MG63 (cell line): Measurements from ENCODE around the gene MCM3. TPM values are rescaled to one million over a fixed set of nuclear protein-coding genes. Genes with fewer than 3 reads are reported as not detected.

Experiments used
- DNase-seq: peaks from one replicate; pipeline ENCODE4 v3.0.0-alpha.2; 2020
- H3K27me3 ChIP-seq: fragments of 250-450 bp; sonication (Bioruptor Pico); 2 replicates; pipeline ENCODE4 v1.5.1; 2020; ENCODE audit warnings: mild to moderate bottlenecking, moderate library complexity
- H3K36me3 ChIP-seq: fragments of 250-450 bp; sonication (Bioruptor Pico); 2 replicates; pipeline ENCODE4 v1.5.1; 2020; ENCODE audit warnings: mild to moderate bottlenecking, moderate library complexity
- H3K4me3 ChIP-seq: fragments of 250-450 bp; sonication (Bioruptor Pico); 2 replicates; pipeline ENCODE4 v1.5.1; 2020; ENCODE audit warnings: mild to moderate bottlenecking, moderate library complexity
- H3K9me3 ChIP-seq: fragments of 250-450 bp; sonication (Bioruptor Pico); 2 replicates; pipeline ENCODE4 v1.5.1; 2020; ENCODE audit warnings: mild to moderate bottlenecking, moderate library complexity
- total RNA-seq: library from RNA; depleted of rRNA; stranded (reverse); fragments of >200 nt; shearing (Covaris generic); gene quantifications from 2 replicates; pipeline ENCODE4 v1.2.3, GENCODE V29; 2014; ENCODE audit warnings: low replicate concordance

MCM3 gene
- total RNA-seq, 1 experiment from 2014 or later = 1,027 TPM

- no peaks in the 10 kb centered on the region for H3K36me3 ChIP-seq
- no peaks in the 10 kb centered on the region for H3K9me3 ChIP-seq
- DNase-seq = no peak
- no peak overlapping the region for H3K4me3 ChIP-seq
- H3K27me3 ChIP-seq = no peaks in the 10 kb centered on the region
Observed at GRCh38 chr6:52306972-52307870, 22.7 kb upstream of the MCM3 start.

DNA sequence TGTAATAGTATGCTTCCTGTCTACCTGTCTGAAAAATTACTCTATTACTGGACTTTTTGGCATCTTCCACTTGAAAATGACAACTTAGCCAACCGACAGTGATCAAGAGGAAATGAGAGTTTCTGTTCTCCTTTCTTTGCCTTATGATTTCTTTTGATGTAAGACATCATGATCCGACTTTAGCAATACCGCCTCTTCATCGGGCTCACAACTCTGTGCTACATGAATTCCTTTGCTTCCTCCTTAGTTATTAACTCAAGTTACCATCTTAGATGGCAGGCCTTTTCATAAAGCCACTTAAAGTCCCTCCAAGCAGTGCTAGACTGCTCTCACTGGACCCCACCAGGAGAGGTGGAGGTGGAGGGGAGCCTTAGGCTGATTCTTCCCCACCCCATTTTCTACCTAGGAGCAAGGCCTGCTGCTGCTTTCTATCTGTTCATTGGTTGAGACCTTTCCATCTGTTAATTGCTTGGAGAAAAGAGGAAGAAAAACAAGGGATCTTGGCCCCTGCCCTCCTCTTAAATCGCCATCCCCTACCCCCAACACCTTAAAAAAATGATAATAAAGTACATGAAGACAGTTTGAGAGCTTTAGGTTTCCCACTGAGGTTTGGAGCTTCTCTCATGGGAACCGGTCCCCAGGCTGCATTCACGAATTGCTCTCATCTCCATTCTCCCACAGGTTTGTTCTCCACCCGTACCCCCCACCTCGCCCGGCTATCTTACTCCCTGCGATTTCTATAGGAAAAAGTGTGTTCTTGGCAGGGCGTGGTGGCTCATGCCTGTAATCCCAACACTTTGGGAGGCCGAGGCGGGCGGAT lies 21.6 kb upstream of the MCM3 start:
- no peak overlapping the region for H3K4me3 ChIP-seq
- H3K9me3 ChIP-seq = no peaks in the 10 kb centered on the region
- H3K27me3 ChIP-seq = no peaks in the 10 kb centered on the region
- no peaks in the 10 kb centered on the region for H3K36me3 ChIP-seq
- no peak for DNase-seq

- no peaks in the 10 kb centered on the region for H3K36me3 ChIP-seq
- no peak for DNase-seq
- no peaks in the 10 kb centered on the region for H3K27me3 ChIP-seq
- H3K9me3 ChIP-seq = no peaks in the 10 kb centered on the region
- H3K4me3 ChIP-seq = no peak overlapping the region
Observed at GRCh38 chr6:52305411-52305810, 20.9 kb upstream of the MCM3 start.

GRCh38 chr6:52304983-52305390 lies 20.4 kb upstream of the MCM3 start:
- Histone ChIP-seq H3K36me3 (no peaks in the 10 kb centered on the region), H3K4me3 (no peak overlapping the region), H3K27me3 (no peaks in the 10 kb centered on the region), H3K9me3 (no peaks in the 10 kb centered on the region)
- no peak for DNase-seq

GRCh38 chr6:52303178-52303577 lies 18.6 kb upstream of the MCM3 start:
- DNase-seq = no peak
- no peak overlapping the region for H3K4me3 ChIP-seq
- H3K9me3 ChIP-seq = no peaks in the 10 kb centered on the region
- H3K27me3 ChIP-seq = no peaks in the 10 kb centered on the region
- H3K36me3 ChIP-seq = no peaks in the 10 kb centered on the region

DNA sequence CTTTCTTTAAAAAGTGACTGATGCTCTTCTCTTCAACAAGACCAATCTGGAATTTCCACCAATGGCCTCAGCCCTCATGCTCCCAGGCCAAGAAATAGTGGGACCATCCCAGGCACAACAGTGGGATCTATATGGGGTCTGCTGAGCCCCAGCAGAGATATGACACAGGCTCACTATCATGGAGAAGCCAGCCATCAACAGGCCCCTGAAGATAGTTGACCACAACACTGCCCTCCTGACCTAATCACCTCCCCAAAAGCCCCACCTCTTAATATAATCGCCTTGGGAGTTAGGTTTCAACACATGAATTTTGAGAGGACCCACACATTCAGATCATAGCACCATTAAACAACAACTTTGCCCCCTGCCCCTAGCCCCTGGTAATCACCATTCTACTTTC lies 16.8 kb upstream of the MCM3 start:
- Histone ChIP-seq H3K36me3 (no peaks in the 10 kb centered on the region), H3K27me3 (no peaks in the 10 kb centered on the region), H3K9me3 (peaks cover 3% of the 10 kb centered on the region), H3K4me3 (no peak overlapping the region)
- DNase-seq = no peak

DNA sequence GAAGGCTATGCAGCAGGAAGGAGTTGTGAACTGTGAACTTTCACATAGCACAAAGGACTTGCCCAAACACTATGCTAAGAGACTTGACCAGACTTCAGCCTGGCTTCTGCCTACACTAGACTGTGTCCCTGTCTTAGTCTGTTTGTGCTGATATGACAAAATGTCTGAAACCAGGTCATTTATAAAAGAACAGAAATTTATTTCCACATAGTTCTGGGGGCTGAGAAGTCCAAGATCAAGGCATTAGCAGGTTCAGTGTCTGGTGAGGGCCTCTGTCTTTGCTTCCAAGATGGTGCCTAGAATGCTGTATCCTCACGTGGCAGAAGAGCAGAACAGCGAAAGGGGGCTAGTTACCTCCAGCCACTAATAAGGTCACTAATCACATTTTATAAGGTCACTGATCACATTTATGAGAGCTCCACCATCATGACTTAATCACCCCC lies 16.0 kb upstream of the MCM3 start:
- no peak for DNase-seq

DNA sequence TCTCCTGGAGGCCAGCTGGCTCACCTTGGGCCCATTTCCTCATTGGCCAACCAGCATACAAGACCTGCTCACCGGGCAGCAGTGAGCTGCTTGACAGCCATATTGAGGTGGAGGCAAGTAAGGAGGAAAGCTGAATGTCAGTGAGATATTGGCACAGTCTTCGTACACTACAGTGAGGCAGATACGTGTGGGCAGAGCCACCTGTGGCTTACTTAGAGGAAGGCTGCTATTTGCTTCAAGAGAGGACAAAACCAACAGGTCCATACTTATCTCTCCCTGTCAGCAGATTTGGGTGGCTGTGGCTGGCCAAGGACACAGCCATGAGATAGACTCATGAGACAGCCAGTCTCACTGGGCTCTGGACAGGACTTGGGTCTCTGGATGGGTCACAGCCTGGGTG lies 15.1 kb upstream of the MCM3 start:
- no peak for DNase-seq
- Histone ChIP-seq H3K27me3 (no peaks in the 10 kb centered on the region), H3K36me3 (no peaks in the 10 kb centered on the region), H3K4me3 (no peak overlapping the region), H3K9me3 (peaks cover 9% of the 10 kb centered on the region)

More for the DNA sequence above, 16.0 kb upstream of the MCM3 start:
- no peak overlapping the region for H3K4me3 ChIP-seq
- no peaks in the 10 kb centered on the region for H3K27me3 ChIP-seq
- H3K9me3 ChIP-seq = peaks cover 9% of the 10 kb centered on the region
- no peaks in the 10 kb centered on the region for H3K36me3 ChIP-seq

DNA sequence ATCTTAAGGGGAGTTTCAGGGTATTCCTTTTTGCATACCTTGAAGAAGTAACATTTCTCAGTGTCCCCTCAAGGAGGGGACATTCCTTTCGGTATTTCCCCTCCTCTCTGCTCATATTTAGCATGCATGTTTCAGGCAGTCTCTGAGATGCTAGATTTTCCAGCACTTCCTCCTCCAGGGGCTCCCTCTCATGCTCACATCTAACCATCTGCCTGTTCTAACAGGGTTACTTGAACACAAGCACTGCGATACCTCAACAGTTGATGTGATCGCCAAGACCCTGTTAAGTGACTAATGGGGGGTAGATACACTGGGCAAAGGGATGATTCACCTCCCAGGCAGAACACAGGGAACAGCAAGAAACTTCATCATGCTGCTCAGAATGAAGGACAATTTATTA lies 12.9 kb upstream of the MCM3 start:
- H3K4me3 ChIP-seq = no peak overlapping the region
- H3K9me3 ChIP-seq = peaks cover 9% of the 10 kb centered on the region
- DNase-seq = no peak
- no peaks in the 10 kb centered on the region for H3K27me3 ChIP-seq
- no peaks in the 10 kb centered on the region for H3K36me3 ChIP-seq

DNA sequence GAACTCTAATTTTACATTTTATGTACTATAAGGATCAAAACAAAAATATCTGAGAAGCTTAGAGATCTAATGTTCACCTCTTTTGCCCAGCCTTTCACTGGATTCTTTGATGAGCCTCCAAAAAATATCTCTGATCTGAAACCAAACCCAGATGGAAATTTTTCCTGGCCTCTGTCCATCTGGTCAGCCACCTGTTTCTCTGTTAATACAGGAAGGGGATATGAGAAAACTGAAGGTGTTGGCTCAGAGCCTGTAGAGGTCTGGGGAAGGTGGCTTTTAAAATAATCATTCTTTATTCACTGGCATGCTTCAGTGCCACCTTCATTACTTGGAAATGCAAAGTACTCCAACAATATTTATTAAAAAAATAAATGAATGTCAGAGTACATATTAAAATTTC lies 8.5 kb upstream of the MCM3 start:
- no peaks in the 10 kb centered on the region for H3K27me3 ChIP-seq

GRCh38 chr6:52288841-52289240 lies 4.3 kb upstream of the MCM3 start:
- DNase-seq = no peak
- Histone ChIP-seq H3K27me3 (no peaks in the 10 kb centered on the region), H3K36me3 (peaks cover 4% of the 10 kb centered on the region), H3K9me3 (no peaks in the 10 kb centered on the region), H3K4me3 (no peak overlapping the region)

More for the DNA sequence above, 8.5 kb upstream of the MCM3 start:
- Histone ChIP-seq H3K4me3 (no peak overlapping the region), H3K36me3 (no peaks in the 10 kb centered on the region), H3K9me3 (peaks cover 9% of the 10 kb centered on the region)
- no peak for DNase-seq

GRCh38 chr6:52288216-52288615 lies 3.7 kb upstream of the MCM3 start:
- Histone ChIP-seq H3K4me3 (no peak overlapping the region), H3K36me3 (peaks cover 10% of the 10 kb centered on the region), H3K9me3 (no peaks in the 10 kb centered on the region), H3K27me3 (no peaks in the 10 kb centered on the region)
- no peak for DNase-seq

- Histone ChIP-seq H3K36me3 (peaks cover 23% of the 10 kb centered on the region), H3K9me3 (no peaks in the 10 kb centered on the region), H3K4me3 (no peak overlapping the region), H3K27me3 (no peaks in the 10 kb centered on the region)
- peak; percentile 92 for DNase-seq
Observed at GRCh38 chr6:52286798-52287432, 2.4 kb upstream of the MCM3 start.

DNA sequence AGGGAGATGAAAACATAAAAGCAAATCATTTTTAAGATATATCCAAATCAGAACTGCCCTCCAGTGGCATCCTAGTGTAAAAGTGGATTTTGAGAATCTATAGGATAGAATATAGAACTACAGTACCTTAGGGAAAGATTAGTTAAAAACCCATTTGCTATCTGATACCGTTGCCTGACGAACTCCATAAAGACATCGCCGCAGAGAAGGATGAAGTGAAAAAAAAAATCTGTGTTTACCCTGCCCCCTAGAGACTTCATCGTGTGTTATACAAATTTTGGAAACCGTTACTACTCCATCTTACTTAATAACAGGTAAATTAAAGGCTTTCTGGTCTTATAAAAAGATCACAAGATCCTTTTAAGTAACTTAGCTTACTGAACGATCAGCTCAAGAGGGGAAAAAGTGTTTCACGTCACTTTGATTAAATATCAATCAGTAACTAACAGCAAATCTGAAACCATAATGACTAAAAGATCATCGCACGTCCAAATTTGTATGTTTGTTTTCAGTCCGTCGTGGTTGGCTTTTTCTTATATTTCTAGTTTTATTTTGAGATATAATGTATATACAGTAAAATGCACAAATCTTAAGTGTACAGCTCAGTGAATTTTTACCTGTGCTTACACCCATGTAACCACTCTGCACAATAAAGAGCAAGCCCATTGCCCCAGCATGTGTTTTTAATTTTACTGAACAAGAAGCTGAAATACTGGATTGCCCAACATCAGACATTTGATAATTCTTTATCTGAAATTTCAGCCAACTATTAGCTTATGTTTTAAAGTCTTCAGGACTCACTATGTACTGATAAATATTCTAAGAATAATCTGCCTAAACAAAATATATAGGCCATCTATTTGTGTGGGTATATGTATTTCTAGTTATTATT lies 881 bp upstream of the MCM3 start:
- DNase-seq = no peak
- H3K27me3 ChIP-seq = no peaks in the 10 kb centered on the region
- peak overlapping the region; percentile 77 for H3K4me3 ChIP-seq

DNA sequence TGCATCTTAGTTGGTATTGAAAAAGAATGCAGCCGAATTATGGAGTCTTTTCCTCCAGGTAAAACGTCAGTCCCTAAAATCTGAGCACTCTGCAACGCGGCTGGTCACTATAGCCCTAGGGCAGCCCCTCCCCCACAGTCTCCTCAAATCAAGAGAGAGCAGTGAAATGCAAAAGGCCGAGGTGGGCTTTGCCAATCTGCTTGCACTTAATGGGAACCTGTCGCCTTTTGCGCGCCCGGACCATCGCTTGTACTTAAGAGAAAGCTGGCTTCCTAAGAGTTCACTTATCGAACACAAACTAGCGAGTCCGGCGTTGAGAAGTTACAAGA lies 447 bp downstream of the MCM3 start:
- H3K27me3 ChIP-seq = no peaks in the 10 kb centered on the region
- no peaks in the 10 kb centered on the region for H3K9me3 ChIP-seq
- H3K36me3 ChIP-seq = peaks cover 52% of the 10 kb centered on the region
- peak overlapping the region; percentile 77 for H3K4me3 ChIP-seq
- DNase-seq = peak; percentile 88

More for the DNA sequence above, 881 bp upstream of the MCM3 start:
- Histone ChIP-seq H3K36me3 (peaks cover 38% of the 10 kb centered on the region), H3K9me3 (no peaks in the 10 kb centered on the region)

- peak overlapping the region; percentile 77 for H3K4me3 ChIP-seq
- peaks cover 62% of the 10 kb centered on the region for H3K36me3 ChIP-seq
Observed at GRCh38 chr6:52283111-52283510, 1.4 kb downstream of the MCM3 start.

More at GRCh38 chr6:52283111-52283510, 1.4 kb downstream of the MCM3 start:
- DNase-seq = no peak
- Histone ChIP-seq H3K27me3 (no peaks in the 10 kb centered on the region), H3K9me3 (no peaks in the 10 kb centered on the region)
